NCI-H526 treated with DMSO at 0.1 percent for 48 hours (cell line): ENCODE measurements around the gene RAD21L1.
"Not testable (repeated sequence)": the region's sequence is repeated elsewhere in the genome, so short reads cannot be mapped to it uniquely, and the experiment has no call there.

ENCODE experiments used
- DNase-seq: peaks from one replicate; lab custom pipeline; 2025; lab: John Stamatoyannopoulos, UW

Gene RAD21L1

GRCh38 chr20:1225263-1225782 is 521 bp upstream of the RAD21L1 start:
- DNase-seq, result peak; percentile 66

- DNase-seq, result no peak
These were observed 3.7 kb downstream of the RAD21L1 start for GRCh38 chr20:1229541-1229940.

- DNase-seq, result no peak
These were observed 6.7 kb downstream of the RAD21L1 start for GRCh38 chr20:1232286-1233111.

- DNase-seq, result no peak
These were observed 14.7 kb downstream of the RAD21L1 start for GRCh38 chr20:1240549-1240948.

GRCh38 chr20:1241456-1241855 is 15.6 kb downstream of the RAD21L1 start:
- DNase-seq, result no peak

GRCh38 chr20:1242099-1242498 is 16.3 kb downstream of the RAD21L1 start:
- DNase-seq, result no peak

GRCh38 chr20:1242530-1242929 is 16.7 kb downstream of the RAD21L1 start:
- DNase-seq, result no peak

GRCh38 chr20:1245578-1245977 is 19.7 kb downstream of the RAD21L1 start:
- no peak for DNase-seq

GRCh38 chr20:1247689-1248088 is 21.8 kb downstream of the RAD21L1 start:
- DNase-seq, result no peak

GRCh38 chr20:1250282-1250681 is 24.4 kb downstream of the RAD21L1 start:
- not testable (repeated sequence) for DNase-seq

GRCh38 chr20:1252416-1252815 is 26.6 kb downstream of the RAD21L1 start:
- no peak for DNase-seq

- no peak for DNase-seq
These were observed 28.4 kb downstream of the RAD21L1 start for GRCh38 chr20:1254254-1254653.

- no peak for DNase-seq
These were observed 29.8 kb downstream of the RAD21L1 start for GRCh38 chr20:1255675-1256074.

GRCh38 chr20:1263853-1264252 is 38.0 kb downstream of the RAD21L1 start:
- no peak for DNase-seq

GRCh38 chr20:1264727-1265126 is 38.9 kb downstream of the RAD21L1 start:
- DNase-seq, result no peak

GRCh38 chr20:1265226-1265915 is 39.5 kb downstream of the RAD21L1 start:
- no peak for DNase-seq

GRCh38 chr20:1265916-1266166 is 40.0 kb downstream of the RAD21L1 start:
- DNase-seq, result no peak

- peak; percentile 64 for DNase-seq
These were observed 40.5 kb downstream of the RAD21L1 start, which contains the start of gene SNPH for GRCh38 chr20:1266167-1266973. SNPH (plus strand) TSS chr20:1266294; CDS start chr20:1296240, 29,946 bp downstream.

- DNase-seq, result no peak
These were observed 41.3 kb downstream of the RAD21L1 start for GRCh38 chr20:1267161-1267560.

GRCh38 chr20:1267809-1268374 is 42.0 kb downstream of the RAD21L1 start:
- DNase-seq, result no peak

GRCh38 chr20:1269235-1269634 is 43.4 kb downstream of the RAD21L1 start:
- DNase-seq, result no peak

GRCh38 chr20:1269850-1270249 is 44.0 kb downstream of the RAD21L1 start:
- no peak for DNase-seq
